ENCODE data around the gene TBCK. TPM values are rescaled to one million over a fixed set of nuclear protein-coding genes. Genes with fewer than 3 reads are reported as not detected.

The TBCK gene
- total RNA-seq, 2 experiments from 2014 or later: 23.5 to 29.0 TPM

DNA sequence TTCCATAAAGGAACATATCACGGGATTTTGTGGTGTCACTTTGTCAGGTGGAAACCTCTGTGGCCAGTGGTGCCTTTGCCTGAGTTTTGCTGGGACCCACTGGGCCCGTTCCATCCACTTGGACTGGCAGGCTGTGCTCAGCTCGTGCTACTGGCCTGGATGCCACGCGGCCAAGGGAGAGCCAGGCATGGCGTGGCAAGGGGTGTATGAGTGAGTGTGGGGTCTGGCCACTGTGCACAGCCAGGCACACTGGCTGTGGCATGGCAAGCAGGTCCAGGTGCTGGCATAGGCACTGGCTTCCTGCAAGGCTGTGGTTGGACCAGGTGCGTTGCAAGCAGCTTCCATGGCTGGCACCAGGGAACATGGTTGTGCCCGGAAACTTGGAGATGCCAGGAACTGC, 60.8 kb downstream of the TBCK start:
- Mint-ChIP-seq H3K4me1 (ENCODE audit: low read depth) (no peaks in the 10 kb centered on the region), H3K4me3 (no peak overlapping the region), H3K27me3 (no peaks in the 10 kb centered on the region), H3K27ac (no peak overlapping the region), H3K9me3 (no peaks in the 10 kb centered on the region), H3K36me3 (ENCODE audit: low read depth) (peaks cover 47% of the 10 kb centered on the region)
- intact Hi-C loops (cut with DNase I, micrococcal nuclease): no loop called here
- ChIA-PET POLR2A (no interaction called here), CTCF (no interaction called here)
- Histone ChIP-seq H3K9me3 (ENCODE audit: control insufficient read depth in 1 of 2, insufficient read depth in 1 of 2, low read length in 2 of 2) (peaks cover 0 to 3% of the 10 kb centered on the region in 2 experiments), H3K4me1 (ENCODE audit: insufficient read depth, low read length) (no peaks in the 10 kb centered on the region), H3K27me3 (ENCODE audit: control insufficient read depth in 1 of 2, insufficient read depth in 2 of 2, low read length in 2 of 2) (no peaks in the 10 kb centered on the region), H3K36me3 (ENCODE audit: insufficient read depth, low read length) (peaks cover 33% of the 10 kb centered on the region), H3K4me3 (ENCODE audit: low read length) (no peak overlapping the region), H3K27ac (ENCODE audit: low read depth in 1 of 2, low read length in 2 of 2) (no peak overlapping the region)
- TF ChIP-seq, protein P1, sequence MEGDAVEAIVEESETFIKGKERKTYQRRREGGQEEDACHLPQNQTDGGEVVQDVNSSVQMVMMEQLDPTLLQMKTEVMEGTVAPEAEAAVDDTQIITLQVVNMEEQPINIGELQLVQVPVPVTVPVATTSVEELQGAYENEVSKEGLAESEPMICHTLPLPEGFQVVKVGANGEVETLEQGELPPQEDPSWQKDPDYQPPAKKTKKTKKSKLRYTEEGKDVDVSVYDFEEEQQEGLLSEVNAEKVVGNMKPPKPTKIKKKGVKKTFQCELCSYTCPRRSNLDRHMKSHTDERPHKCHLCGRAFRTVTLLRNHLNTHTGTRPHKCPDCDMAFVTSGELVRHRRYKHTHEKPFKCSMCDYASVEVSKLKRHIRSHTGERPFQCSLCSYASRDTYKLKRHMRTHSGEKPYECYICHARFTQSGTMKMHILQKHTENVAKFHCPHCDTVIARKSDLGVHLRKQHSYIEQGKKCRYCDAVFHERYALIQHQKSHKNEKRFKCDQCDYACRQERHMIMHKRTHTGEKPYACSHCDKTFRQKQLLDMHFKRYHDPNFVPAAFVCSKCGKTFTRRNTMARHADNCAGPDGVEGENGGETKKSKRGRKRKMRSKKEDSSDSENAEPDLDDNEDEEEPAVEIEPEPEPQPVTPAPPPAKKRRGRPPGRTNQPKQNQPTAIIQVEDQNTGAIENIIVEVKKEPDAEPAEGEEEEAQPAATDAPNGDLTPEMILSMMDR (IDR thresholded peaks at IDR 0.05): no peak
- DNase-seq (no peak), ATAC-seq (ENCODE audit: poor library complexity) (no peak)

DNA sequence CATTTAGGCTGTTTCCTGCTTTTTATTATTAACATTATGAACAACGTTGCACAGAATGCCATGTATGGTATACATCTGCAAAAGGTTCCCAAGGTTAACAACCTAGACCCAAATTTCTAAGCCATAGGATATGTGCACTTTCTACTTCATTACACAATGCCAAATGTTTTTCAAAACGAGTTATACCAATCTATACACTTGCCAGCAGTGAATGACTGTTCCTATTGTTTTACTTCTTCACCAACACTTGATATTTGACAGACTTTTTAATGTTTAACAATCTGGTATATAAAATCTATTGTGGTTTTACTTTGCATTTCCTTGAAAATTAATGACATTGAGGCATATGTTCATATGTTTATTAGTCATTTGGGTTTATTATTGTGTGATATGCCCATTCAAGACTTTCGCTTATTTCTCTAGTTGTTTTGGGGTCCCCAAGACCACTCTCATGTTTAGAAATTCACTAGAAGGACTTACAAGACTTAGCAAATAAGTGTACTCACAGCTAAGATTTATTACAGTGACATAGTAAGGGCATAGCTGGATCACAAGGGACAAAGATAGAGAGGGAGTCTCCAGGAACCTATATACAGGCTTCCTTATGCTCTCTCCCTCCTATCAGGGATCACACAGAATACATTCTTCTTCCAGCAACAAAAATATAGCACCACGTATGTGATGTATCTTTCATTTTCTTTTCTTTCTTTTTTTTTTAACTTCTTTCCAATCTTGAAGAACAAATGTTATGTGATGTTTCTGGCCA, 62.5 kb downstream of the TBCK start:
- H3K27me3 ChIP-seq (ENCODE audit: control insufficient read depth in 1 of 2, insufficient read depth in 2 of 2, low read length in 2 of 2): no peaks in the 10 kb centered on the region
- H3K36me3 Mint-ChIP-seq (ENCODE audit: low read depth): peaks cover 60% of the 10 kb centered on the region
- no peaks in the 10 kb centered on the region for H3K4me1 ChIP-seq (ENCODE audit: insufficient read depth, low read length)
- POLR2A ChIA-PET: interaction anchor here (0.5 kb wide), 1 partner anchor 55 kb away, joined by 4 read pairs; no protein-coding TSS in a partner anchor
- TF ChIP-seq, protein P1 (IDR thresholded peaks at IDR 0.05): no peak
- no peaks in the 10 kb centered on the region for H3K4me1 Mint-ChIP-seq (ENCODE audit: low read depth)
- H3K9me3 ChIP-seq (ENCODE audit: control insufficient read depth in 1 of 2, insufficient read depth in 1 of 2, low read length in 2 of 2): peaks cover 0 to 3% of the 10 kb centered on the region in 2 experiments
- no peak overlapping the region for H3K4me3 Mint-ChIP-seq
- intact Hi-C loops (cut with DNase I, micrococcal nuclease): no loop called here
- H3K27me3 Mint-ChIP-seq: no peaks in the 10 kb centered on the region
- DNase-seq: no peak
- H3K36me3 ChIP-seq (ENCODE audit: insufficient read depth, low read length): peaks cover 40% of the 10 kb centered on the region
- no peaks in the 10 kb centered on the region for H3K9me3 Mint-ChIP-seq
- CTCF ChIA-PET: no interaction called here
- no peak overlapping the region for H3K4me3 ChIP-seq (ENCODE audit: low read length)
- H3K27ac ChIP-seq (ENCODE audit: low read depth in 1 of 2, low read length in 2 of 2): no peak overlapping the region
- no peak for ATAC-seq (ENCODE audit: poor library complexity)
- no peak overlapping the region for H3K27ac Mint-ChIP-seq

DNA sequence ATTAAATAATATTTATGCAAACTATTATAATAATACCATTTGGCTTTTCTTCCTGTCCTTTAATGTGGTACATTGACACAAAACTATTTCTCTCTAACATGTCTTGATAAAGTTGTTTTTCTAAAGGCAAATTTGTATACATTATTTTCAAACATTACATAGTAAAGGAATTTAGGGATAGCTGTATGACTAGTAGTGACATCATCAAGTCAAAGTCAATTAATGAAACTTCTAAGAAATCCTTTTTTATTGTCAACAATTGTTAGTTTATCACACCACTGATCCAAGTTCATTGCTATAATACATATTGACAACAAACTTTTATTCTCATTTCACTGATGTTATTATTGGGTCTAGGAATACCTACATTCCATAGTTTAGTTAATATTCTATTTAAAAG, 68.4 kb downstream of the TBCK start:
- H3K4me1 ChIP-seq (ENCODE audit: insufficient read depth, low read length): no peaks in the 10 kb centered on the region
- ChIA-PET CTCF (no interaction called here), POLR2A (no interaction called here)
- Mint-ChIP-seq H3K27ac (no peak overlapping the region), H3K4me3 (no peak overlapping the region), H3K27me3 (no peaks in the 10 kb centered on the region), H3K9me3 (no peaks in the 10 kb centered on the region), H3K4me1 (ENCODE audit: low read depth) (no peaks in the 10 kb centered on the region), H3K36me3 (ENCODE audit: low read depth) (peaks cover 82% of the 10 kb centered on the region)
- intact Hi-C loops (cut with DNase I, micrococcal nuclease): no loop called here
- ATAC-seq (ENCODE audit: poor library complexity) (no peak), DNase-seq (no peak)
- peaks cover 0 to 3% of the 10 kb centered on the region in 2 experiments for H3K9me3 ChIP-seq (ENCODE audit: control insufficient read depth in 1 of 2, insufficient read depth in 1 of 2, low read length in 2 of 2)
- no peak overlapping the region for H3K27ac ChIP-seq (ENCODE audit: low read depth in 1 of 2, low read length in 2 of 2)
- no peak overlapping the region for H3K4me3 ChIP-seq (ENCODE audit: low read length)
- TF ChIP-seq, protein P1 (IDR thresholded peaks at IDR 0.05): no peak
- H3K36me3 ChIP-seq (ENCODE audit: insufficient read depth, low read length): peaks cover 46% of the 10 kb centered on the region
- no peaks in the 10 kb centered on the region for H3K27me3 ChIP-seq (ENCODE audit: control insufficient read depth in 1 of 2, insufficient read depth in 2 of 2, low read length in 2 of 2)

Measured in CD4-positive, alpha-beta T cell (primary cell).